Gastroesophageal sphincter (tissue), 3 donors: ENCODE measurements around the gene KLK11.

Experiments used
- POLR2AphosphoS5 ChIP-seq: sonication (generic); formaldehyde crosslinking; IDR thresholded peaks from one replicate; pipeline ENCODE4 v1.6.1; 2017; ENCODE audit warnings: antibody characterized with exemption
- TF ChIP-seq, protein P1 (sequence below), 4 experiments: fragments of 200-600 bp in 2 of 4; fragments of 450-650 bp in 2 of 4; sonication (generic) in 1 of 4; IDR thresholded peaks; one replicate each; pipeline ENCODE4 v1.5.1; 2017 to 2019; ENCODE audit warnings: antibody characterized with exemption in 4 of 4, mild to moderate bottlenecking in 2 of 4, moderate library complexity in 2 of 4

- TF ChIP-seq, protein P1, sequence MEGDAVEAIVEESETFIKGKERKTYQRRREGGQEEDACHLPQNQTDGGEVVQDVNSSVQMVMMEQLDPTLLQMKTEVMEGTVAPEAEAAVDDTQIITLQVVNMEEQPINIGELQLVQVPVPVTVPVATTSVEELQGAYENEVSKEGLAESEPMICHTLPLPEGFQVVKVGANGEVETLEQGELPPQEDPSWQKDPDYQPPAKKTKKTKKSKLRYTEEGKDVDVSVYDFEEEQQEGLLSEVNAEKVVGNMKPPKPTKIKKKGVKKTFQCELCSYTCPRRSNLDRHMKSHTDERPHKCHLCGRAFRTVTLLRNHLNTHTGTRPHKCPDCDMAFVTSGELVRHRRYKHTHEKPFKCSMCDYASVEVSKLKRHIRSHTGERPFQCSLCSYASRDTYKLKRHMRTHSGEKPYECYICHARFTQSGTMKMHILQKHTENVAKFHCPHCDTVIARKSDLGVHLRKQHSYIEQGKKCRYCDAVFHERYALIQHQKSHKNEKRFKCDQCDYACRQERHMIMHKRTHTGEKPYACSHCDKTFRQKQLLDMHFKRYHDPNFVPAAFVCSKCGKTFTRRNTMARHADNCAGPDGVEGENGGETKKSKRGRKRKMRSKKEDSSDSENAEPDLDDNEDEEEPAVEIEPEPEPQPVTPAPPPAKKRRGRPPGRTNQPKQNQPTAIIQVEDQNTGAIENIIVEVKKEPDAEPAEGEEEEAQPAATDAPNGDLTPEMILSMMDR (IDR thresholded peaks at IDR 0.05), result no peak
- no peak for TF ChIP-seq POLR2AphosphoS5
Measured at GRCh38 chr19:50998061-50998460, 28.4 kb downstream of the KLK11 start.
